Progenitor cell of endocrine pancreas (in vitro differentiated cells): ENCODE measurements around the gene ABCF3. TPM values are rescaled to one million over a fixed set of nuclear protein-coding genes. Genes with fewer than 3 reads are reported as not detected.

Experiments
- DNase-seq: peaks from one replicate; pipeline ENCODE4 v3.0.0; 2021; ENCODE audit warnings: low spot score; ENCODE audit not compliant: unreplicated experiment
- H3K27ac Mint-ChIP-seq: 2 replicates; pipeline ENCODE4 v1.8.0; 2021; ENCODE audit warnings: mild to moderate bottlenecking, moderate library complexity, mixed read lengths
- H3K27me3 Mint-ChIP-seq: 2 replicates; pipeline ENCODE4 v1.8.0; 2021; ENCODE audit warnings: mixed read lengths
- H3K36me3 Mint-ChIP-seq: 2 replicates; pipeline ENCODE4 v1.8.0; 2022; ENCODE audit warnings: mixed read lengths; ENCODE audit not compliant: insufficient read depth
- H3K4me1 Mint-ChIP-seq: 2 replicates; pipeline ENCODE4 v1.8.0; 2021; ENCODE audit warnings: low read depth, mixed read lengths
- H3K4me3 Mint-ChIP-seq: 2 replicates; pipeline ENCODE4 v1.8.0; 2021; ENCODE audit warnings: low read depth, mild to moderate bottlenecking, moderate library complexity, mixed read lengths
- H3K9me3 Mint-ChIP-seq: 2 replicates; pipeline ENCODE4 v1.8.0; 2021; ENCODE audit warnings: low read depth, mixed read lengths
- CTCF ChIP-seq: fragments of 200-600 bp; sonication (generic); IDR thresholded peaks from one replicate; pipeline ENCODE4 v1.5.0; 2021; ENCODE audit warnings: antibody characterized with exemption, mild to moderate bottlenecking; ENCODE audit not compliant: unreplicated experiment
- total RNA-seq: library from RNA; stranded (reverse); gene quantifications from 2 replicates; pipeline ENCODE4 v1.2.1, GENCODE V29; 2021

ABCF3 gene
- total RNA-seq, 1 donor from 2014 or later, result 60.8 TPM

- Mint-ChIP-seq H3K27me3 (no peaks in the 10 kb centered on the region), H3K36me3 (peaks cover 15% of the 10 kb centered on the region), H3K27ac (no peak overlapping the region), H3K4me3 (no peak overlapping the region), H3K9me3 (no peaks in the 10 kb centered on the region), H3K4me1 (peaks cover 16% of the 10 kb centered on the region)
- TF ChIP-seq CTCF, result no peak
- no peak for DNase-seq
These were observed 8.2 kb upstream of the ABCF3 start for GRCh38 chr3:184177767-184178306.

GRCh38 chr3:184178521-184179138, 7.4 kb upstream of the ABCF3 start:
- no peak for DNase-seq
- no peak overlapping the region for H3K4me3 Mint-ChIP-seq
- no peaks in the 10 kb centered on the region for H3K27me3 Mint-ChIP-seq
- TF ChIP-seq CTCF, result no peak
- peaks cover 19% of the 10 kb centered on the region for H3K36me3 Mint-ChIP-seq
- no peak overlapping the region for H3K27ac Mint-ChIP-seq
- H3K4me1 Mint-ChIP-seq, result peaks cover 16% of the 10 kb centered on the region
- H3K9me3 Mint-ChIP-seq, result no peaks in the 10 kb centered on the region

- DNase-seq, result no peak
- H3K27ac Mint-ChIP-seq, result no peak overlapping the region
- H3K4me1 Mint-ChIP-seq, result peaks cover 17% of the 10 kb centered on the region
- H3K36me3 Mint-ChIP-seq, result peaks cover 23% of the 10 kb centered on the region
- H3K9me3 Mint-ChIP-seq, result no peaks in the 10 kb centered on the region
- no peak overlapping the region for H3K4me3 Mint-ChIP-seq
- H3K27me3 Mint-ChIP-seq, result no peaks in the 10 kb centered on the region
- no peak for TF ChIP-seq CTCF
These were observed 5.8 kb upstream of the ABCF3 start for GRCh38 chr3:184180165-184180564.

- H3K27ac Mint-ChIP-seq, result no peak overlapping the region
- peaks cover 12% of the 10 kb centered on the region for H3K4me1 Mint-ChIP-seq
- H3K4me3 Mint-ChIP-seq, result no peak overlapping the region
- no peak for DNase-seq
- no peak for TF ChIP-seq CTCF
- no peaks in the 10 kb centered on the region for H3K9me3 Mint-ChIP-seq
- H3K27me3 Mint-ChIP-seq, result no peaks in the 10 kb centered on the region
- H3K36me3 Mint-ChIP-seq, result peaks cover 23% of the 10 kb centered on the region
These were observed 4.4 kb upstream of the ABCF3 start for GRCh38 chr3:184181596-184181995.

- Mint-ChIP-seq H3K36me3 (peaks cover 25% of the 10 kb centered on the region), H3K27ac (no peak overlapping the region), H3K4me3 (no peak overlapping the region), H3K27me3 (no peaks in the 10 kb centered on the region), H3K9me3 (no peaks in the 10 kb centered on the region), H3K4me1 (peaks cover 19% of the 10 kb centered on the region)
- DNase-seq, result no peak
- no peak for TF ChIP-seq CTCF
These were observed 2.3 kb upstream of the ABCF3 start for GRCh38 chr3:184183679-184184078.
